ENCODE measurements around the gene POLR3K.

The POLR3K gene

GRCh38 chr16:71540-72401, 18.4 kb upstream of the POLR3K start:
- no peak for TF ChIP-seq GABPA (IDR thresholded peaks at IDR 0.05; ENCODE audit: low read depth)
- TF ChIP-seq REST (IDR thresholded peaks at IDR 0.05; ENCODE audit: insufficient replicate concordance, low read depth), result no peak
- no peak for TF ChIP-seq POLR2AphosphoS5 (IDR thresholded peaks at IDR 0.05; ENCODE audit: low read depth)
- no peak for TF ChIP-seq CTCF (IDR thresholded peaks at IDR 0.05; ENCODE audit: insufficient read depth, low read length)
- no peak for TF ChIP-seq SPI1 (IDR thresholded peaks at IDR 0.05; ENCODE audit: borderline replicate concordance, low read depth)
- no peak overlapping the region for H3K27ac ChIP-seq (replicated peaks)
- DNase-seq (ENCODE audit: low read depth in 1 of 2, low spot score in 1 of 2), result no peak
- peaks cover 20% of the 10 kb centered on the region for H3K27me3 ChIP-seq (ENCODE audit: insufficient read depth, poor library complexity, severe bottlenecking)
- H3K4me3 ChIP-seq (replicated peaks; ENCODE audit: insufficient read depth, low read length), result no peak overlapping the region

GRCh38 chr16:71210-71539, 17.8 kb upstream of the POLR3K start:
- no peak for DNase-seq (ENCODE audit: low read depth in 1 of 2, low spot score in 1 of 2)
- Histone ChIP-seq H3K27ac (replicated peaks) (no peak overlapping the region), H3K27me3 (ENCODE audit: insufficient read depth, poor library complexity, severe bottlenecking) (peaks cover 20% of the 10 kb centered on the region), H3K4me3 (replicated peaks; ENCODE audit: insufficient read depth, low read length) (no peak overlapping the region)
- TF ChIP-seq POLR2AphosphoS5 (IDR thresholded peaks at IDR 0.05; ENCODE audit: low read depth) (no peak), REST (IDR thresholded peaks at IDR 0.05; ENCODE audit: insufficient replicate concordance, low read depth) (no peak), CTCF (IDR thresholded peaks at IDR 0.05; ENCODE audit: insufficient read depth, low read length) (no peak), SPI1 (IDR thresholded peaks at IDR 0.05; ENCODE audit: borderline replicate concordance, low read depth) (no peak), GABPA (IDR thresholded peaks at IDR 0.05; ENCODE audit: low read depth) (no peak)

- TF ChIP-seq REST (IDR thresholded peaks at IDR 0.05; ENCODE audit: insufficient replicate concordance, low read depth) (no peak), POLR2AphosphoS5 (IDR thresholded peaks at IDR 0.05; ENCODE audit: low read depth) (no peak), CTCF (IDR thresholded peaks at IDR 0.05; ENCODE audit: insufficient read depth, low read length) (no peak), SPI1 (IDR thresholded peaks at IDR 0.05; ENCODE audit: borderline replicate concordance, low read depth) (no peak), GABPA (IDR thresholded peaks at IDR 0.05; ENCODE audit: low read depth) (no peak)
Observed at GRCh38 chr16:69181-69580, 15.8 kb upstream of the POLR3K start.

More at GRCh38 chr16:69181-69580, 15.8 kb upstream of the POLR3K start:
- Histone ChIP-seq H3K4me3 (replicated peaks; ENCODE audit: insufficient read depth, low read length) (no peak overlapping the region), H3K27me3 (ENCODE audit: insufficient read depth, poor library complexity, severe bottlenecking) (peaks cover 20% of the 10 kb centered on the region), H3K27ac (replicated peaks) (no peak overlapping the region)
- no peak for DNase-seq (ENCODE audit: low read depth in 1 of 2, low spot score in 1 of 2)

All from HL-60 (cell line).